ENCODE data around the gene MYDGF.

GRCh38 chr19:4624301-4624700 lies 45.8 kb downstream of the MYDGF start:
- TF ChIP-seq CTCF (conservative IDR thresholded peaks at IDR 0.05) (no peak), ZFX (IDR thresholded peaks at IDR 0.05) (no peak)

Data from C4-2B (cell line).